Measurements from ENCODE around the gene MRAP2. TPM values are rescaled to one million over a fixed set of nuclear protein-coding genes. Genes with fewer than 3 reads are reported as not detected.

The MRAP2 gene
- total RNA-seq, result 0.38 and 4.6 TPM in 2 replicates

GRCh38 chr6:84033523-84034451 is at the start of gene MRAP2:
Gene MRAP2 (plus strand): TSS chr6:84033772. CDS start chr6:84055319, 21,547 bp downstream.

Other genes with a start within 250 kb of the MRAP2 start
- gene RIPPLY2, start 180.4 kb upstream of the MRAP2 start, total RNA-seq, result not detected in 2 replicates
- 2.7 and 3.3 TPM in 2 replicates for gene CYB5R4, start 174.1 kb upstream of the MRAP2 start, total RNA-seq
- 5.6 and 6.7 TPM in 2 replicates for gene CEP162, start 193.9 kb downstream of the MRAP2 start, total RNA-seq

Measured in endothelial cell of coronary artery (primary cell).